H9 (cell line): ENCODE data around the gene GTF2F2. TPM values are rescaled to one million over a fixed set of nuclear protein-coding genes. Genes with fewer than 3 reads are reported as not detected.

Experiments
- DNase-seq: peaks from one replicate; pipeline ENCODE4 v3.0.0-alpha.2; 2017
- H2AFZ ChIP-seq: one replicate; pipeline ENCODE4 v1.6.1; 2013; ENCODE audit warnings: mild to moderate bottlenecking, low read length, control low read depth, moderate library complexity
- H2AK5ac ChIP-seq: 2 replicates; pipeline ENCODE4 v1.6.1; 2013; ENCODE audit warnings: low read length, control low read depth, mixed read lengths; ENCODE audit not compliant: insufficient read length
- H2BK120ac ChIP-seq: one replicate; pipeline ENCODE4 v1.6.1; 2013; ENCODE audit warnings: low read depth, mild to moderate bottlenecking, low read length, control low read depth, inconsistent platforms; ENCODE audit not compliant: poor library complexity, severe bottlenecking
- H2BK12ac ChIP-seq: 2 replicates; pipeline ENCODE4 v1.6.1; 2013; ENCODE audit warnings: low read length, control low read depth, mixed read lengths, low read depth; ENCODE audit not compliant: insufficient read length
- H2BK15ac ChIP-seq: 2 replicates; pipeline ENCODE4 v1.6.1; 2013; ENCODE audit warnings: low read depth, low read length, control low read depth
- H2BK20ac ChIP-seq: one replicate; pipeline ENCODE4 v1.6.1; 2013; ENCODE audit warnings: low read depth, mild to moderate bottlenecking, low read length, control low read depth, inconsistent platforms; ENCODE audit not compliant: poor library complexity, severe bottlenecking
- H2BK5ac ChIP-seq: 2 replicates; pipeline ENCODE4 v1.6.1; 2013; ENCODE audit warnings: low read length, control low read depth, mixed read lengths; ENCODE audit not compliant: insufficient read length
- H3K14ac ChIP-seq: 2 replicates; pipeline ENCODE4 v1.6.1; 2013; ENCODE audit warnings: low read length, control low read depth; ENCODE audit not compliant: insufficient read depth
- H3K18ac ChIP-seq: 2 replicates; pipeline ENCODE4 v1.6.1; 2013; ENCODE audit warnings: low read depth, mild to moderate bottlenecking, mixed read lengths, low read length, control low read depth; ENCODE audit not compliant: insufficient read length
- H3K23ac ChIP-seq: 2 replicates; pipeline ENCODE4 v1.6.1; 2013; ENCODE audit warnings: low read length, control low read depth, mixed read lengths, low read depth; ENCODE audit not compliant: insufficient read length
- H3K23me2 ChIP-seq: 2 replicates; pipeline ENCODE4 v1.6.1; 2013; ENCODE audit warnings: low read depth, mild to moderate bottlenecking, mixed read lengths, low read length, control low read depth; ENCODE audit not compliant: insufficient read length, poor library complexity, severe bottlenecking
- H3K27ac ChIP-seq: 2 replicates; pipeline ENCODE4 v1.5.1; 2013; ENCODE audit warnings: low read length, control low read depth, mixed read lengths, low read depth; ENCODE audit not compliant: insufficient read length
- H3K27me3 ChIP-seq: 2 replicates; pipeline ENCODE4 v1.6.1; 2013; ENCODE audit warnings: low read length, control low read depth, inconsistent platforms; ENCODE audit not compliant: insufficient read depth
- H3K4ac ChIP-seq: 2 replicates; pipeline ENCODE4 v1.6.1; 2013; ENCODE audit warnings: low read depth, mild to moderate bottlenecking, control low read depth, inconsistent platforms, low read length, moderate library complexity
- H3K4me1 ChIP-seq: 2 replicates; pipeline ENCODE4 v1.6.1; 2013; ENCODE audit warnings: low read length, control low read depth, inconsistent platforms; ENCODE audit not compliant: insufficient read depth
- H3K4me2 ChIP-seq: 2 replicates; pipeline ENCODE4 v1.6.1; 2013; ENCODE audit warnings: low read length, control low read depth, mixed read lengths; ENCODE audit not compliant: insufficient read length, insufficient read depth
- H3K56ac ChIP-seq: 2 replicates; pipeline ENCODE4 v1.6.1; 2013; ENCODE audit warnings: low read depth, mild to moderate bottlenecking, mixed read lengths, low read length, control low read depth; ENCODE audit not compliant: insufficient read length
- H3K79me1 ChIP-seq: 2 replicates; pipeline ENCODE4 v1.6.1; 2013; ENCODE audit warnings: low read depth, mild to moderate bottlenecking, moderate library complexity, low read length, control low read depth, inconsistent platforms; ENCODE audit not compliant: insufficient read depth, poor library complexity, severe bottlenecking
- H3K79me2 ChIP-seq: 2 replicates; pipeline ENCODE4 v1.6.1; 2013; ENCODE audit warnings: low read length, control low read depth, inconsistent platforms; ENCODE audit not compliant: insufficient read depth
- H3K9ac ChIP-seq: 2 replicates; pipeline ENCODE4 v1.6.1; 2013; ENCODE audit warnings: low read length, control low read depth, mixed read lengths; ENCODE audit not compliant: insufficient read length; ENCODE audit errors: extremely low read depth
- H3K9me3 ChIP-seq: one replicate; pipeline ENCODE4 v1.6.1; 2013; ENCODE audit warnings: low read depth, low read length, inconsistent platforms; ENCODE audit not compliant: control insufficient read depth
- H3T11ph ChIP-seq: one replicate; pipeline ENCODE4 v1.6.1; 2013; ENCODE audit warnings: mild to moderate bottlenecking, low read length, control low read depth, inconsistent platforms
- H4K20me1 ChIP-seq: one replicate; pipeline ENCODE4 v1.6.1; 2013; ENCODE audit not compliant: control insufficient read depth, insufficient read length, insufficient read depth
- H4K5ac ChIP-seq: 2 replicates; pipeline ENCODE4 v1.6.1; 2013; ENCODE audit warnings: low read depth, mild to moderate bottlenecking, mixed read lengths, low read length, control low read depth; ENCODE audit not compliant: insufficient read length
- H4K8ac ChIP-seq: replicated peaks from 2 replicates; pipeline ENCODE4 v1.6.1; 2013; ENCODE audit warnings: low read length, control low read depth, mixed read lengths, low read depth; ENCODE audit not compliant: insufficient read length
- H4K91ac ChIP-seq: 2 replicates; pipeline ENCODE4 v1.6.1; 2013; ENCODE audit warnings: low read depth, mild to moderate bottlenecking, moderate library complexity, mixed read lengths, low read length, control low read depth; ENCODE audit not compliant: insufficient read length
- H3K27ac Mint-ChIP-seq, 3 experiments: 2 replicates in 2 of 3; 3 replicates in 1 of 3; pipeline ENCODE4 v1.8.0; 2020 to 2021; ENCODE audit warnings: mixed read lengths in 3 of 3, mild to moderate bottlenecking in 1 of 3, moderate library complexity in 1 of 3
- H3K27me3 Mint-ChIP-seq: 2 replicates; pipeline ENCODE4 v1.8.0; 2021; ENCODE audit warnings: low read depth, mild to moderate bottlenecking, moderate library complexity, mixed read lengths
- H3K36me3 Mint-ChIP-seq, 3 experiments: 2 replicates in 2 of 3; 3 replicates in 1 of 3; pipeline ENCODE4 v1.8.0; 2020 to 2021; ENCODE audit warnings: low read depth in 3 of 3, mixed read lengths in 3 of 3; ENCODE audit not compliant: insufficient read depth in 1 of 3
- H3K4me1 Mint-ChIP-seq, 2 experiments: 2 replicates each; pipeline ENCODE4 v1.8.0; 2020; ENCODE audit warnings: mixed read lengths in 2 of 2
- H3K4me3 Mint-ChIP-seq, 2 experiments: 2 replicates in 1 of 2; 3 replicates in 1 of 2; pipeline ENCODE4 v1.8.0; 2020 to 2021; ENCODE audit warnings: mild to moderate bottlenecking in 2 of 2, mixed read lengths in 2 of 2, moderate library complexity in 1 of 2
- H3K9me3 Mint-ChIP-seq, 2 experiments: 2 replicates in 1 of 2; 3 replicates in 1 of 2; pipeline ENCODE4 v1.8.0; 2020; ENCODE audit warnings: mild to moderate bottlenecking in 2 of 2, mixed read lengths in 2 of 2, moderate library complexity in 1 of 2
- WGBS: extraction: QIAGEN DNeasy Blood & Tissue Kit; methylation state at CpG from one replicate; pipeline ENCODE4 v1.1.7; 2013; ENCODE audit warnings: missing lambda C conversion rate, low lambda C conversion rate, mixed read lengths; ENCODE audit not compliant: insufficient read length; ENCODE audit errors: extremely low coverage; 5-methylcytosine and 5-hydroxymethylcytosine counted together
- total RNA-seq: library from RNA; stranded (reverse); gene quantifications from 2 replicates; pipeline ENCODE4 v1.2.1, GENCODE V29; 2021
- TF ChIP-seq, protein P1 (sequence below): fragments of 200-600 bp; sonication (generic); conservative IDR thresholded peaks from 3 replicates; pipeline ENCODE4 v1.8.0; 2021; ENCODE audit warnings: antibody characterized with exemption, mild to moderate bottlenecking

GTF2F2 gene
- total RNA-seq, 1 experiment from 2014 or later = 29.6 TPM

DNA sequence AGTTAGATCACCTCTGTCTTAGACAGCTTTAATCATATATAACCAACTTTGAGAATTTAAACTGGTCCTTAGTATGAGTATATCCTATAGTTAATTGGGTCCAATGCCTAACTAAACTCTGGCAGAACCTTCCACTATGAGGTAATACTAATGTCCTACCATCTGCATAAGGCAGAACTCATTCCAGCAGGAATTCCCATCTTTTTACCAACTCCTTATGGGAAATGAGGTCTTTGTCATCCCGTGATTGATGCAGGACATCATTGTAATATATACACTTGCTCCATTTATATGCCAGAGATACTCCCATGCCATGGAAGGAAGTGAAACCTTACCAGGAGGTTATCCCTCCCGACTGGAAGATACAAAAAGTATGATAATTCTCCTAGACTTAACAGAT is 77.7 kb downstream of the GTF2F2 start:
- no peak overlapping the region for H3K23ac ChIP-seq
- no peak overlapping the region for H4K8ac ChIP-seq
- H3K14ac ChIP-seq = no peak overlapping the region
- H3K9me3 ChIP-seq = no peaks in the 10 kb centered on the region
- no peak overlapping the region for H3K9ac ChIP-seq
- H2BK12ac ChIP-seq = no peak overlapping the region
- no peak overlapping the region for H3K4me3 Mint-ChIP-seq
- no peak overlapping the region for H2BK120ac ChIP-seq
- no peak overlapping the region for H4K91ac ChIP-seq
- H2BK15ac ChIP-seq = no peak overlapping the region
- no peaks in the 10 kb centered on the region for H3K79me2 ChIP-seq
- no peak overlapping the region for H2AK5ac ChIP-seq
- no peaks in the 10 kb centered on the region for H3K79me1 ChIP-seq
- H3K27me3 ChIP-seq = no peaks in the 10 kb centered on the region
- H4K5ac ChIP-seq = no peak overlapping the region
- DNase-seq = no peak
- H3K4me1 ChIP-seq = no peaks in the 10 kb centered on the region
- no peaks in the 10 kb centered on the region for H3K23me2 ChIP-seq
- no peak overlapping the region for H3K27ac ChIP-seq
- no peaks in the 10 kb centered on the region for H3K27me3 Mint-ChIP-seq
- H3K4me2 ChIP-seq = no peak overlapping the region
- no peak overlapping the region for H3K27ac Mint-ChIP-seq
- peaks cover 1 to 12% (median 1%) of the 10 kb centered on the region in 3 experiments; a peak in 4 of 7 replicates for H3K36me3 Mint-ChIP-seq
- TF ChIP-seq, protein P1, sequence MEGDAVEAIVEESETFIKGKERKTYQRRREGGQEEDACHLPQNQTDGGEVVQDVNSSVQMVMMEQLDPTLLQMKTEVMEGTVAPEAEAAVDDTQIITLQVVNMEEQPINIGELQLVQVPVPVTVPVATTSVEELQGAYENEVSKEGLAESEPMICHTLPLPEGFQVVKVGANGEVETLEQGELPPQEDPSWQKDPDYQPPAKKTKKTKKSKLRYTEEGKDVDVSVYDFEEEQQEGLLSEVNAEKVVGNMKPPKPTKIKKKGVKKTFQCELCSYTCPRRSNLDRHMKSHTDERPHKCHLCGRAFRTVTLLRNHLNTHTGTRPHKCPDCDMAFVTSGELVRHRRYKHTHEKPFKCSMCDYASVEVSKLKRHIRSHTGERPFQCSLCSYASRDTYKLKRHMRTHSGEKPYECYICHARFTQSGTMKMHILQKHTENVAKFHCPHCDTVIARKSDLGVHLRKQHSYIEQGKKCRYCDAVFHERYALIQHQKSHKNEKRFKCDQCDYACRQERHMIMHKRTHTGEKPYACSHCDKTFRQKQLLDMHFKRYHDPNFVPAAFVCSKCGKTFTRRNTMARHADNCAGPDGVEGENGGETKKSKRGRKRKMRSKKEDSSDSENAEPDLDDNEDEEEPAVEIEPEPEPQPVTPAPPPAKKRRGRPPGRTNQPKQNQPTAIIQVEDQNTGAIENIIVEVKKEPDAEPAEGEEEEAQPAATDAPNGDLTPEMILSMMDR = no peak
- no peak overlapping the region for H2BK20ac ChIP-seq
- no peak overlapping the region for H3K18ac ChIP-seq
- no peak overlapping the region for H3T11ph ChIP-seq
- H3K4me1 Mint-ChIP-seq = peaks cover 18 to 23% of the 10 kb centered on the region in 2 experiments
- no peak overlapping the region for H3K4ac ChIP-seq
- no peaks in the 10 kb centered on the region for H3K9me3 Mint-ChIP-seq
- no peaks in the 10 kb centered on the region for H4K20me1 ChIP-seq
- H3K56ac ChIP-seq = no peak overlapping the region
- no peak overlapping the region for H2AFZ ChIP-seq
- H2BK5ac ChIP-seq = no peak overlapping the region
- no CpG with 5 or more reads among the region's 2 CpGs for WGBS
